ENCODE measurements around the gene HS3ST1.

HS3ST1 gene

GRCh38 chr4:11426003-11426402 lies 2.7 kb downstream of the HS3ST1 start:
- Histone ChIP-seq H3K36me3 (ENCODE audit: control insufficient read depth, insufficient read depth, low read length) (no peaks in the 10 kb centered on the region), H3K4me1 (no peaks in the 10 kb centered on the region), H3K4me2 (ENCODE audit: low read length) (no peak overlapping the region), H3K27me3 (ENCODE audit: control insufficient read depth, insufficient read depth, low read length) (no peaks in the 10 kb centered on the region), H3K4me3 (ENCODE audit: low read depth, low read length) (no peak overlapping the region), H2AFZ (no peak overlapping the region), H3K9ac (no peak overlapping the region), H3K79me2 (no peaks in the 10 kb centered on the region), H3K9me3 (ENCODE audit: control insufficient read depth, low read length) (no peaks in the 10 kb centered on the region), H3K27ac (no peak overlapping the region)
- TF ChIP-seq CTCF (IDR thresholded peaks at IDR 0.05), result no peak

- Histone ChIP-seq H3K4me2 (ENCODE audit: low read length) (no peak overlapping the region), H3K27ac (no peak overlapping the region), H3K4me1 (no peaks in the 10 kb centered on the region), H2AFZ (no peak overlapping the region), H3K27me3 (ENCODE audit: control insufficient read depth, insufficient read depth, low read length) (no peaks in the 10 kb centered on the region), H3K9me3 (ENCODE audit: control insufficient read depth, low read length) (no peaks in the 10 kb centered on the region), H3K4me3 (ENCODE audit: low read depth, low read length) (no peak overlapping the region), H3K36me3 (ENCODE audit: control insufficient read depth, insufficient read depth, low read length) (no peaks in the 10 kb centered on the region), H3K9ac (no peak overlapping the region), H3K79me2 (no peaks in the 10 kb centered on the region)
- TF ChIP-seq CTCF (IDR thresholded peaks at IDR 0.05), result no peak
These were observed 3.8 kb downstream of the HS3ST1 start for GRCh38 chr4:11424856-11425255.

GRCh38 chr4:11424000-11424399 lies 4.7 kb downstream of the HS3ST1 start:
- Histone ChIP-seq H3K9me3 (ENCODE audit: control insufficient read depth, low read length) (no peaks in the 10 kb centered on the region), H3K4me3 (ENCODE audit: low read depth, low read length) (no peak overlapping the region), H3K27me3 (ENCODE audit: control insufficient read depth, insufficient read depth, low read length) (no peaks in the 10 kb centered on the region), H3K4me1 (no peaks in the 10 kb centered on the region), H3K79me2 (no peaks in the 10 kb centered on the region), H3K27ac (no peak overlapping the region), H2AFZ (no peak overlapping the region), H3K9ac (no peak overlapping the region), H3K4me2 (ENCODE audit: low read length) (no peak overlapping the region), H3K36me3 (ENCODE audit: control insufficient read depth, insufficient read depth, low read length) (no peaks in the 10 kb centered on the region)
- no peak for TF ChIP-seq CTCF (IDR thresholded peaks at IDR 0.05)

GRCh38 chr4:11423465-11423864 lies 5.2 kb downstream of the HS3ST1 start:
- H3K4me1 ChIP-seq, result no peaks in the 10 kb centered on the region
- no peak overlapping the region for H3K27ac ChIP-seq
- no peak overlapping the region for H3K4me2 ChIP-seq (ENCODE audit: low read length)

More at GRCh38 chr4:11423465-11423864, 5.2 kb downstream of the HS3ST1 start:
- Histone ChIP-seq H3K27me3 (ENCODE audit: control insufficient read depth, insufficient read depth, low read length) (no peaks in the 10 kb centered on the region), H3K9me3 (ENCODE audit: control insufficient read depth, low read length) (no peaks in the 10 kb centered on the region), H3K9ac (no peak overlapping the region), H3K79me2 (no peaks in the 10 kb centered on the region), H3K4me3 (ENCODE audit: low read depth, low read length) (no peak overlapping the region), H2AFZ (no peak overlapping the region), H3K36me3 (ENCODE audit: control insufficient read depth, insufficient read depth, low read length) (no peaks in the 10 kb centered on the region)
- no peak for TF ChIP-seq CTCF (IDR thresholded peaks at IDR 0.05)
